ENCODE data around the gene SLCO2A1. TPM values are rescaled to one million over a fixed set of nuclear protein-coding genes. Genes with fewer than 3 reads are reported as not detected.

SLCO2A1 gene
- total RNA-seq, 1 donor from 2014 or later: 0.52 TPM

GRCh38 chr3:134054231-134054630 lies 24.5 kb upstream of the SLCO2A1 start:
- Histone ChIP-seq H3K27ac (ENCODE audit: low read depth, low read length) (no peak overlapping the region), H3K9me3 (ENCODE audit: control insufficient read depth in 3 of 3, low read length in 3 of 3) (no peaks in the 10 kb centered on the region), H3K4me1 (ENCODE audit: control insufficient read depth in 3 of 3, insufficient read depth in 3 of 3, low read length in 3 of 3) (peaks cover 0 to 4% (median 0%) of the 10 kb centered on the region in 3 donors), H3K4me3 (ENCODE audit: low read length in 3 of 3) (no peak overlapping the region), H3K36me3 (ENCODE audit: control insufficient read depth in 3 of 3, insufficient read depth in 3 of 3, low read length in 3 of 3) (no peaks in the 10 kb centered on the region), H3K27me3 (ENCODE audit: control insufficient read depth in 3 of 3, insufficient read depth in 3 of 3, low read length in 3 of 3) (no peaks in the 10 kb centered on the region), H3K9ac (ENCODE audit: low read depth in 1 of 3, low read length in 3 of 3) (no peak overlapping the region)

- Histone ChIP-seq H3K27me3 (ENCODE audit: control insufficient read depth in 3 of 3, insufficient read depth in 3 of 3, low read length in 3 of 3) (no peaks in the 10 kb centered on the region), H3K9me3 (ENCODE audit: control insufficient read depth in 3 of 3, low read length in 3 of 3) (no peaks in the 10 kb centered on the region), H3K27ac (ENCODE audit: low read depth, low read length) (no peak overlapping the region), H3K36me3 (ENCODE audit: control insufficient read depth in 3 of 3, insufficient read depth in 3 of 3, low read length in 3 of 3) (no peaks in the 10 kb centered on the region), H3K4me3 (ENCODE audit: low read length in 3 of 3) (no peak overlapping the region), H3K4me1 (ENCODE audit: control insufficient read depth in 3 of 3, insufficient read depth in 3 of 3, low read length in 3 of 3) (peaks cover 0 to under 1% (median 0%) of the 10 kb centered on the region in 3 donors), H3K9ac (ENCODE audit: low read depth in 1 of 3, low read length in 3 of 3) (no peak overlapping the region)
Measured at GRCh38 chr3:134052370-134052769, 22.6 kb upstream of the SLCO2A1 start.

GRCh38 chr3:134049676-134050075 lies 20.0 kb upstream of the SLCO2A1 start:
- no peak overlapping the region for H3K9ac ChIP-seq (ENCODE audit: low read depth in 1 of 3, low read length in 3 of 3)
- H3K4me3 ChIP-seq (ENCODE audit: low read length in 3 of 3): no peak overlapping the region
- no peaks in the 10 kb centered on the region for H3K27me3 ChIP-seq (ENCODE audit: control insufficient read depth in 3 of 3, insufficient read depth in 3 of 3, low read length in 3 of 3)
- peaks cover 0 to 2% (median 0%) of the 10 kb centered on the region in 3 donors for H3K9me3 ChIP-seq (ENCODE audit: control insufficient read depth in 3 of 3, low read length in 3 of 3)
- H3K27ac ChIP-seq (ENCODE audit: low read depth, low read length): no peak overlapping the region
- H3K4me1 ChIP-seq (ENCODE audit: control insufficient read depth in 3 of 3, insufficient read depth in 3 of 3, low read length in 3 of 3): no peaks in the 10 kb centered on the region
- H3K36me3 ChIP-seq (ENCODE audit: control insufficient read depth in 3 of 3, insufficient read depth in 3 of 3, low read length in 3 of 3): no peaks in the 10 kb centered on the region

GRCh38 chr3:134048278-134048996 lies 18.7 kb upstream of the SLCO2A1 start:
- H3K4me1 ChIP-seq (ENCODE audit: control insufficient read depth in 3 of 3, insufficient read depth in 3 of 3, low read length in 3 of 3): no peaks in the 10 kb centered on the region
- no peak overlapping the region for H3K9ac ChIP-seq (ENCODE audit: low read depth in 1 of 3, low read length in 3 of 3)
- H3K36me3 ChIP-seq (ENCODE audit: control insufficient read depth in 3 of 3, insufficient read depth in 3 of 3, low read length in 3 of 3): no peaks in the 10 kb centered on the region
- no peaks in the 10 kb centered on the region for H3K27me3 ChIP-seq (ENCODE audit: control insufficient read depth in 3 of 3, insufficient read depth in 3 of 3, low read length in 3 of 3)
- peaks cover 0 to 4% (median 2%) of the 10 kb centered on the region in 3 donors for H3K9me3 ChIP-seq (ENCODE audit: control insufficient read depth in 3 of 3, low read length in 3 of 3)
- H3K4me3 ChIP-seq (ENCODE audit: low read length in 3 of 3): no peak overlapping the region
- H3K27ac ChIP-seq (ENCODE audit: low read depth, low read length): no peak overlapping the region

GRCh38 chr3:134044459-134044858 lies 14.7 kb upstream of the SLCO2A1 start:
- Histone ChIP-seq H3K9me3 (ENCODE audit: control insufficient read depth in 3 of 3, low read length in 3 of 3) (peaks cover 0 to 4% (median 2%) of the 10 kb centered on the region in 3 donors), H3K4me3 (ENCODE audit: low read length in 3 of 3) (no peak overlapping the region), H3K27ac (ENCODE audit: low read depth, low read length) (no peak overlapping the region), H3K9ac (ENCODE audit: low read depth in 1 of 3, low read length in 3 of 3) (no peak overlapping the region), H3K27me3 (ENCODE audit: control insufficient read depth in 3 of 3, insufficient read depth in 3 of 3, low read length in 3 of 3) (no peaks in the 10 kb centered on the region), H3K36me3 (ENCODE audit: control insufficient read depth in 3 of 3, insufficient read depth in 3 of 3, low read length in 3 of 3) (no peaks in the 10 kb centered on the region), H3K4me1 (ENCODE audit: control insufficient read depth in 3 of 3, insufficient read depth in 3 of 3, low read length in 3 of 3) (peaks cover 0 to 2% (median under 1%) of the 10 kb centered on the region in 3 donors)

- no peak overlapping the region for H3K9ac ChIP-seq (ENCODE audit: low read depth in 1 of 3, low read length in 3 of 3)
- no peak overlapping the region for H3K27ac ChIP-seq (ENCODE audit: low read depth, low read length)
- H3K9me3 ChIP-seq (ENCODE audit: control insufficient read depth in 3 of 3, low read length in 3 of 3): peaks cover 0 to 4% (median 0%) of the 10 kb centered on the region in 3 donors
- H3K36me3 ChIP-seq (ENCODE audit: control insufficient read depth in 3 of 3, insufficient read depth in 3 of 3, low read length in 3 of 3): no peaks in the 10 kb centered on the region
- H3K4me3 ChIP-seq (ENCODE audit: low read length in 3 of 3): no peak overlapping the region
- no peaks in the 10 kb centered on the region for H3K27me3 ChIP-seq (ENCODE audit: control insufficient read depth in 3 of 3, insufficient read depth in 3 of 3, low read length in 3 of 3)
- peaks cover 0 to 2% (median 2%) of the 10 kb centered on the region in 3 donors for H3K4me1 ChIP-seq (ENCODE audit: control insufficient read depth in 3 of 3, insufficient read depth in 3 of 3, low read length in 3 of 3)
Measured at GRCh38 chr3:134040066-134040465, 10.3 kb upstream of the SLCO2A1 start.

- H3K36me3 ChIP-seq (ENCODE audit: control insufficient read depth in 3 of 3, insufficient read depth in 3 of 3, low read length in 3 of 3): no peaks in the 10 kb centered on the region
- H3K4me3 ChIP-seq (ENCODE audit: low read length in 3 of 3): no peak overlapping the region
- peaks cover 0 to 3% (median 0%) of the 10 kb centered on the region in 3 donors for H3K9me3 ChIP-seq (ENCODE audit: control insufficient read depth in 3 of 3, low read length in 3 of 3)
- no peaks in the 10 kb centered on the region for H3K27me3 ChIP-seq (ENCODE audit: control insufficient read depth in 3 of 3, insufficient read depth in 3 of 3, low read length in 3 of 3)
- no peak overlapping the region for H3K27ac ChIP-seq (ENCODE audit: low read depth, low read length)
- H3K9ac ChIP-seq (ENCODE audit: low read depth in 1 of 3, low read length in 3 of 3): no peak overlapping the region
- peaks cover 0 to 2% (median 2%) of the 10 kb centered on the region in 3 donors for H3K4me1 ChIP-seq (ENCODE audit: control insufficient read depth in 3 of 3, insufficient read depth in 3 of 3, low read length in 3 of 3)
Measured at GRCh38 chr3:134039161-134039862, 9.6 kb upstream of the SLCO2A1 start.

- H3K4me3 ChIP-seq (ENCODE audit: low read length in 3 of 3): no peak overlapping the region
- no peak overlapping the region for H3K27ac ChIP-seq (ENCODE audit: low read depth, low read length)
- no peaks in the 10 kb centered on the region for H3K36me3 ChIP-seq (ENCODE audit: control insufficient read depth in 3 of 3, insufficient read depth in 3 of 3, low read length in 3 of 3)
- H3K9me3 ChIP-seq (ENCODE audit: control insufficient read depth in 3 of 3, low read length in 3 of 3): no peaks in the 10 kb centered on the region
- no peaks in the 10 kb centered on the region for H3K27me3 ChIP-seq (ENCODE audit: control insufficient read depth in 3 of 3, insufficient read depth in 3 of 3, low read length in 3 of 3)
- peaks cover 0 to 2% (median 2%) of the 10 kb centered on the region in 3 donors for H3K4me1 ChIP-seq (ENCODE audit: control insufficient read depth in 3 of 3, insufficient read depth in 3 of 3, low read length in 3 of 3)
- H3K9ac ChIP-seq (ENCODE audit: low read depth in 1 of 3, low read length in 3 of 3): no peak overlapping the region
Measured at GRCh38 chr3:134038716-134039115, 9.0 kb upstream of the SLCO2A1 start.

GRCh38 chr3:134038071-134038491 lies 8.4 kb upstream of the SLCO2A1 start:
- no peak overlapping the region for H3K9ac ChIP-seq (ENCODE audit: low read depth in 1 of 3, low read length in 3 of 3)
- no peak overlapping the region for H3K4me3 ChIP-seq (ENCODE audit: low read length in 3 of 3)
- no peaks in the 10 kb centered on the region for H3K9me3 ChIP-seq (ENCODE audit: control insufficient read depth in 3 of 3, low read length in 3 of 3)
- peaks cover 0 to 2% (median 2%) of the 10 kb centered on the region in 3 donors for H3K4me1 ChIP-seq (ENCODE audit: control insufficient read depth in 3 of 3, insufficient read depth in 3 of 3, low read length in 3 of 3)
- H3K27ac ChIP-seq (ENCODE audit: low read depth, low read length): no peak overlapping the region
- no peaks in the 10 kb centered on the region for H3K36me3 ChIP-seq (ENCODE audit: control insufficient read depth in 3 of 3, insufficient read depth in 3 of 3, low read length in 3 of 3)
- H3K27me3 ChIP-seq (ENCODE audit: control insufficient read depth in 3 of 3, insufficient read depth in 3 of 3, low read length in 3 of 3): no peaks in the 10 kb centered on the region

- Histone ChIP-seq H3K4me3 (ENCODE audit: low read length in 3 of 3) (no peak overlapping the region), H3K36me3 (ENCODE audit: control insufficient read depth in 3 of 3, insufficient read depth in 3 of 3, low read length in 3 of 3) (no peaks in the 10 kb centered on the region), H3K27ac (ENCODE audit: low read depth, low read length) (no peak overlapping the region), H3K9ac (ENCODE audit: low read depth in 1 of 3, low read length in 3 of 3) (no peak overlapping the region), H3K4me1 (ENCODE audit: control insufficient read depth in 3 of 3, insufficient read depth in 3 of 3, low read length in 3 of 3) (peaks cover 0 to 2% (median 2%) of the 10 kb centered on the region in 3 donors), H3K9me3 (ENCODE audit: control insufficient read depth in 3 of 3, low read length in 3 of 3) (no peaks in the 10 kb centered on the region), H3K27me3 (ENCODE audit: control insufficient read depth in 3 of 3, insufficient read depth in 3 of 3, low read length in 3 of 3) (no peaks in the 10 kb centered on the region)
Measured at GRCh38 chr3:134037168-134037567, 7.4 kb upstream of the SLCO2A1 start.
